GM12892 (cell line): ENCODE results near the gene CCDC200.
"Not testable (repeated sequence)": the region's sequence is repeated elsewhere in the genome, so short reads cannot be mapped to it uniquely, and the experiment has no call there.

Source experiments
- DNase-seq: peaks from one replicate; pipeline ENCODE4 v3.0.0; 2011; ENCODE audit not compliant: insufficient read length
- FAIRE-seq: peaks from 2 replicates; lab custom pipeline; 2011; peaks lifted over from hg19 to GRCh38; lab: Jason Lieb, UNC
- POLR2A ChIP-seq: IDR thresholded peaks from 2 replicates; pipeline ENCODE4 v1.6.1; 2011; ENCODE audit warnings: low read depth, low read length, control low read depth
- POLR2AphosphoS5 ChIP-seq: IDR thresholded peaks from 2 replicates; pipeline ENCODE4 v1.6.1; 2011; ENCODE audit warnings: low read depth, low read length, control low read depth
- TAF1 ChIP-seq: IDR thresholded peaks from 2 replicates; pipeline ENCODE4 v1.6.1; 2011; ENCODE audit warnings: low read depth, mild to moderate bottlenecking, control low read depth, low read length, borderline replicate concordance

CCDC200 gene

GRCh38 chr17:43211480-43212402, 16.7 kb downstream of the CCDC200 start, which contains the start of gene TMEM106A:
TSS of gene TMEM106A (plus strand) at chr17:43211875. CDS start at chr17:43213042, 1,167 bp downstream.
- TF ChIP-seq TAF1, result peak; percentile 77; the same call in 1 of the 2 replicates
- peak; percentile 73 for TF ChIP-seq POLR2A
- TF ChIP-seq POLR2AphosphoS5, result peak; percentile 72
- FAIRE-seq, result peak; percentile 67
- DNase-seq, result peak; percentile 85

GRCh38 chr17:43211123-43211479, 17.3 kb downstream of the CCDC200 start:
- DNase-seq, result no peak
- no peak for FAIRE-seq
- no peak for TF ChIP-seq TAF1

GRCh38 chr17:43210576-43210975, 17.8 kb downstream of the CCDC200 start:
- DNase-seq, result no peak
- TF ChIP-seq TAF1 (no peak), POLR2A (no peak), POLR2AphosphoS5 (no peak)
- no peak for FAIRE-seq

- not testable (repeated sequence) for FAIRE-seq, DNase-seq
These were observed 25.4 kb downstream of the CCDC200 start for GRCh38 chr17:43203013-43203412.

GRCh38 chr17:43200127-43200526, 28.3 kb downstream of the CCDC200 start:
- FAIRE-seq (no peak), DNase-seq (no peak)

GRCh38 chr17:43199633-43200032, 28.8 kb downstream of the CCDC200 start:
- FAIRE-seq, result no peak
- TF ChIP-seq POLR2A, result no peak
- TF ChIP-seq TAF1, result no peak
- no peak for TF ChIP-seq POLR2AphosphoS5

More at GRCh38 chr17:43200127-43200526, 28.3 kb downstream of the CCDC200 start:
- TF ChIP-seq POLR2AphosphoS5, result no peak
- no peak for TF ChIP-seq POLR2A
- no peak for TF ChIP-seq TAF1

GRCh38 chr17:43193251-43193650, 35.2 kb downstream of the CCDC200 start:
- no peak for TF ChIP-seq POLR2A
- no peak for TF ChIP-seq TAF1
- TF ChIP-seq POLR2AphosphoS5, result no peak
- no peak for DNase-seq
- no peak for FAIRE-seq

More at GRCh38 chr17:43199633-43200032, 28.8 kb downstream of the CCDC200 start:
- no peak for DNase-seq

- FAIRE-seq, DNase-seq: not testable (repeated sequence)
These were observed 41.8 kb downstream of the CCDC200 start for GRCh38 chr17:43186656-43187055.

GRCh38 chr17:43183921-43184320, 44.5 kb downstream of the CCDC200 start:
- TF ChIP-seq POLR2A, result no peak
- no peak for DNase-seq
- no peak for FAIRE-seq

GRCh38 chr17:43176119-43176570, 52.3 kb downstream of the CCDC200 start:
- DNase-seq (no peak), FAIRE-seq (no peak)
- TF ChIP-seq POLR2A (no peak), TAF1 (no peak), POLR2AphosphoS5 (no peak)

- no peak for FAIRE-seq
- no peak for TF ChIP-seq TAF1
These were observed 53.0 kb downstream of the CCDC200 start for GRCh38 chr17:43175213-43176118.

More at GRCh38 chr17:43175213-43176118, 53.0 kb downstream of the CCDC200 start:
- DNase-seq, result no peak
